ENCODE data around the gene PATJ. TPM values are rescaled to one million over a fixed set of nuclear protein-coding genes. Genes with fewer than 3 reads are reported as not detected.

PATJ gene
- total RNA-seq, 4 donors from 2014 or later = 47.6 to 105 (median 70.8) TPM

- intact Hi-C loops (cut with DNase I) = no loop called here
- Histone ChIP-seq H3K36me3 (peaks cover 0 to 49% (median 0%) of the 10 kb centered on the region in 3 donors), H3K27me3 (no peaks in the 10 kb centered on the region), H3K27ac (no peak overlapping the region), H3K4me3 (no peak overlapping the region), H3K9me3 (no peaks in the 10 kb centered on the region), H3K4me1 (peaks cover 0 to 4% (median 0%) of the 10 kb centered on the region in 3 donors)
- DNase-seq = no peak
- 85 to 100% methylated on average over 1 of the region's 1 CpG for WGBS, 2 donors
- TF ChIP-seq POLR2A (IDR thresholded peaks at IDR 0.05) (no peak), CTCF (IDR thresholded peaks at IDR 0.05) (no peak)
Observed at GRCh38 chr1:62077821-62078220, 335.5 kb downstream of the PATJ start.

GRCh38 chr1:62082456-62083363 is 340.4 kb downstream of the PATJ start:
- Histone ChIP-seq H3K27me3 (no peaks in the 10 kb centered on the region), H3K9me3 (no peaks in the 10 kb centered on the region), H3K27ac (no peak overlapping the region), H3K36me3 (peaks cover 0 to 89% (median 11%) of the 10 kb centered on the region in 3 donors), H3K4me3 (no peak overlapping the region), H3K4me1 (no peaks in the 10 kb centered on the region)
- WGBS, 2 donors = 71 to 76% methylated on average over 14 of the region's 14 CpGs
- intact Hi-C loops (cut with DNase I) = no loop called here
- DNase-seq = no peak
- TF ChIP-seq CTCF (IDR thresholded peaks at IDR 0.05) = peak; percentile 55 to 78 (median 72)
- no peak for TF ChIP-seq POLR2A (IDR thresholded peaks at IDR 0.05)

- TF ChIP-seq CTCF (IDR thresholded peaks at IDR 0.05) (no peak), POLR2A (IDR thresholded peaks at IDR 0.05) (no peak)
- H3K4me1 ChIP-seq = no peaks in the 10 kb centered on the region
- no peaks in the 10 kb centered on the region for H3K27me3 ChIP-seq
- intact Hi-C loops (cut with DNase I) = no loop called here
- no peak overlapping the region for H3K27ac ChIP-seq
- H3K4me3 ChIP-seq = no peak overlapping the region
- no peaks in the 10 kb centered on the region for H3K9me3 ChIP-seq
- no peak for DNase-seq
- peaks cover 0 to 96% (median 11%) of the 10 kb centered on the region in 3 donors for H3K36me3 ChIP-seq
- whole genome bisulfite sequencing, 2 donors = 47 to 58% methylated on average over 9 of the region's 9 CpGs
Observed at GRCh38 chr1:62084310-62084890, 342.1 kb downstream of the PATJ start.

- peaks cover 0 to 74% (median 11%) of the 10 kb centered on the region in 3 donors for H3K36me3 ChIP-seq
- DNase-seq = no peak
- H3K27ac ChIP-seq = no peak overlapping the region
- no peak overlapping the region for H3K4me3 ChIP-seq
- H3K27me3 ChIP-seq = no peaks in the 10 kb centered on the region
- TF ChIP-seq POLR2A (IDR thresholded peaks at IDR 0.05) (no peak), CTCF (IDR thresholded peaks at IDR 0.05) (no peak)
- H3K9me3 ChIP-seq = no peaks in the 10 kb centered on the region
- no peaks in the 10 kb centered on the region for H3K4me1 ChIP-seq
- intact Hi-C loops (cut with DNase I) = no loop called here
Observed at GRCh38 chr1:62088439-62088838, 346.2 kb downstream of the PATJ start.

- H3K4me3 ChIP-seq = no peak overlapping the region
- H3K9me3 ChIP-seq = no peaks in the 10 kb centered on the region
- H3K36me3 ChIP-seq = peaks cover 0 to 63% (median 5%) of the 10 kb centered on the region in 3 donors
- no peak for DNase-seq
- TF ChIP-seq CTCF (IDR thresholded peaks at IDR 0.05) = no peak
- TF ChIP-seq POLR2A (IDR thresholded peaks at IDR 0.05) = no peak
- H3K4me1 ChIP-seq = no peaks in the 10 kb centered on the region
- no peaks in the 10 kb centered on the region for H3K27me3 ChIP-seq
- WGBS, 2 donors = 94 to 95% methylated on average over 2 of the region's 2 CpGs
- intact Hi-C loops (cut with DNase I) = no loop called here
- no peak overlapping the region for H3K27ac ChIP-seq
Observed at GRCh38 chr1:62089570-62089969, 347.3 kb downstream of the PATJ start.

All from esophagus squamous epithelium (tissue), 5 donors.